HG03135 (cell line): Measurements from ENCODE around the gene TMSB15C.

Source experiments
- ATAC-seq: cut with Tn5 transposase; IDR thresholded peaks from one replicate; pipeline ENCODE4 v1.9.1; 2021; ENCODE audit warnings: mild to moderate bottlenecking, moderate library complexity; ENCODE audit not compliant: unreplicated experiment

The TMSB15C gene

DNA sequence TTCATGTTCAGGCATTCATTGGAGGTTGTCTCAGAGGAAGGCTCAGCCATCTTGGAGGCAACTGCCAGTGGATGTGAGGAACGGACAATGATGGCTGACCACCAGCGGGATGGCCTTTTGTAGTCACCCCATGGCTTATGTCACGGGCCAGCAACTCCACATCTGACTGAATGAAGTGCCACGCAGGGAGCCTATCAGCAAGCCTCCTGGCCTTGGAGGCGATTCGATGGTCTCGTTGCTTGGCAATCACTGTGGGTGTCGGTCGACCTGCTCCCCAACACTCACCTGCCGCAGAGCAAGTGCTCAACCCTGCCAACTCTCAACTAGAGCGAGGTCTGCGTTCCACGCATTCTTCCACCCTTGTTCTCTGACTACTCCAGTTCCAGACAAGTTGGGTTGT lies 28.9 kb downstream of the TMSB15C start:
- ATAC-seq, result no peak

GRCh38 chrX:104045642-104046041 lies 30.4 kb downstream of the TMSB15C start:
- no peak for ATAC-seq

DNA sequence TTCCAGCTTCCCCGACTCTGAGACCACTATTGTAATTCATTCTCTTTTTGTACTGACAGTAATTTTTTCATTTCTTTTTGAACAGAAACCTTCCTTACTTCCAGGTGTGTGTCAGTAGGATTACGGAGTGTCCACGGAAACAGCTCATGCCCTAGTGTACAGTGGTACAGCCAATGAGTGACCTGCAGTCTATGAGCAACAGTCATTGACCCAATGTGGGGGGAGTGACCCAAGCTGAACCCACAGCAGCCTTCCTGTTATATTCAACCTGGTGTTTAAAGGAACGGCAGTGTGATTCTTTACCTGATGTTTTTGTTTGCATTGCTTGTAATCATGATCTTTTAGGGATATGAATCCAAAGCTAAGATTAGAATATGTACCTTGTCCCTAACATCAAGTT lies 35.0 kb downstream of the TMSB15C start:
- ATAC-seq, result no peak

- ATAC-seq, result no peak
Measured at GRCh38 chrX:104039689-104040505, 36.1 kb downstream of the TMSB15C start, which contains the start of gene H2BW2. TSS of gene H2BW2 (plus strand) at chrX:104039956. CDS start at chrX:104039995, 39 bp downstream.
